ENCODE results near the gene FAM3B. TPM values are rescaled to one million over a fixed set of nuclear protein-coding genes. Genes with fewer than 3 reads are reported as not detected.

The FAM3B gene
- total RNA-seq, 1 experiment from 2014 or later = 59.5 TPM

DNA sequence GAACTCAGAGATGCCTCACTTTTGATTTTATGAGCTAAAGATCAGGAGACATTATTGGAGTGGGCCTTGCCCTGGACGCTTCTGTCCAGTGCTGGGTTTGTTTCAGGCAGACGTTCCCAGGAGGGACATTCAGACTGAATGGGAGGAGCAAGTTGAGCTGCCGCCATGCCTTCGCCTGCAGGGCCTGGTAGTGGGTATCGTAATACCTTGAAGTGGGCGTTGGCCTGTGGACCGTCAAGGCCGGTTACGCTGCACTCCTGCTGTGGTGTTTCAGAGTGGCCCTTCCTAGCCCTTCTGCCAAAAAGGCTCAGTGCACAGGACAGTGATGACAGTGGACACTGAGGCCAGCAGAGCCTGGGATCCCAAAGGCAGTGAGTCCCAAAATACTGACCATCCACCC lies 1.6 kb downstream of the FAM3B start:
- H3K36me3 ChIP-seq (ENCODE audit: control insufficient read depth, insufficient read depth, low read length) = no peaks in the 10 kb centered on the region
- no peaks in the 10 kb centered on the region for H3K9me3 ChIP-seq
- TF ChIP-seq, protein P1, sequence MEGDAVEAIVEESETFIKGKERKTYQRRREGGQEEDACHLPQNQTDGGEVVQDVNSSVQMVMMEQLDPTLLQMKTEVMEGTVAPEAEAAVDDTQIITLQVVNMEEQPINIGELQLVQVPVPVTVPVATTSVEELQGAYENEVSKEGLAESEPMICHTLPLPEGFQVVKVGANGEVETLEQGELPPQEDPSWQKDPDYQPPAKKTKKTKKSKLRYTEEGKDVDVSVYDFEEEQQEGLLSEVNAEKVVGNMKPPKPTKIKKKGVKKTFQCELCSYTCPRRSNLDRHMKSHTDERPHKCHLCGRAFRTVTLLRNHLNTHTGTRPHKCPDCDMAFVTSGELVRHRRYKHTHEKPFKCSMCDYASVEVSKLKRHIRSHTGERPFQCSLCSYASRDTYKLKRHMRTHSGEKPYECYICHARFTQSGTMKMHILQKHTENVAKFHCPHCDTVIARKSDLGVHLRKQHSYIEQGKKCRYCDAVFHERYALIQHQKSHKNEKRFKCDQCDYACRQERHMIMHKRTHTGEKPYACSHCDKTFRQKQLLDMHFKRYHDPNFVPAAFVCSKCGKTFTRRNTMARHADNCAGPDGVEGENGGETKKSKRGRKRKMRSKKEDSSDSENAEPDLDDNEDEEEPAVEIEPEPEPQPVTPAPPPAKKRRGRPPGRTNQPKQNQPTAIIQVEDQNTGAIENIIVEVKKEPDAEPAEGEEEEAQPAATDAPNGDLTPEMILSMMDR (IDR thresholded peaks at IDR 0.05; ENCODE audit: insufficient read depth in 1 of 2, low read depth in 1 of 2, low read length in 1 of 2, severe bottlenecking in 1 of 2, unreplicated experiment in 1 of 2) = no peak
- H3K36me3 Mint-ChIP-seq (ENCODE audit: insufficient read depth, unreplicated experiment) = peaks cover 7% of the 10 kb centered on the region
- H3K4me1 Mint-ChIP-seq (ENCODE audit: low read depth, unreplicated experiment) = peaks cover 28% of the 10 kb centered on the region
- ChIA-PET POLR2A (no interaction called here), CTCF (interaction anchor here (0.6 kb wide), 1 partner anchor 58 kb away, joined by 4 read pairs; no protein-coding TSS in a partner anchor)
- DNase-seq = no peak
- H3K9me3 Mint-ChIP-seq (ENCODE audit: unreplicated experiment) = no peaks in the 10 kb centered on the region
- peaks cover 45% of the 10 kb centered on the region for H3K4me1 ChIP-seq
- no peaks in the 10 kb centered on the region for H3K27me3 Mint-ChIP-seq (ENCODE audit: insufficient read depth, unreplicated experiment)
- no TSS peak for BruUV-seq (replicated peaks)
- no peak overlapping the region for H3K4me3 ChIP-seq (ENCODE audit: low read depth, low read length)
- no peak overlapping the region for H3K4me3 Mint-ChIP-seq (ENCODE audit: unreplicated experiment)
- H3K27me3 ChIP-seq (replicated peaks; ENCODE audit: control insufficient read depth, insufficient read depth, low read length) = no peaks in the 10 kb centered on the region
- intact Hi-C loops (cut with micrococcal nuclease; ENCODE audit: unreplicated experiment) = no loop called here
- H3K27ac Mint-ChIP-seq (ENCODE audit: unreplicated experiment) = no peak overlapping the region

DNA sequence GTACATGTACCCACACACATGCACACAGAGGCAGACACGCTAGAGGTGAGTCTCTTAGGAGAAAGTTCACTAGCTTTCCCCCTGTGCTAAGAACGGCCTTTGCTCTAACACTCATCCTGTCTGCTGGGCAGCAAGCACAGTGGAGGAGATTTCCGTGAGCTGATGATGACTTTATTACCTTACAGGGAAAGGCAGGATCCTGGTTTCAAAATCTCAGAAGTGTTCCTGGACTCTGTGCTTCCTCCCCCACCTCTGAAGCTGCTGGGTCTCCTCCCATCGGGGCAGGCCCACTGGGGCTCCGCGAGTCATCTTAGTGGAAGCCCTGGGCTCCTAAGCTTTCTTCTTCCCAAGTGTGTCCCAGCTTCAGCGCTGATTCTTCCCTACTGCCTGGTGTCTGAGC lies 2.7 kb downstream of the FAM3B start:
- Histone ChIP-seq H3K36me3 (ENCODE audit: control insufficient read depth, insufficient read depth, low read length) (no peaks in the 10 kb centered on the region), H3K4me1 (peaks cover 56% of the 10 kb centered on the region), H3K27me3 (replicated peaks; ENCODE audit: control insufficient read depth, insufficient read depth, low read length) (no peaks in the 10 kb centered on the region), H3K4me3 (ENCODE audit: low read depth, low read length) (no peak overlapping the region), H3K9me3 (no peaks in the 10 kb centered on the region)
- Mint-ChIP-seq H3K27me3 (ENCODE audit: insufficient read depth, unreplicated experiment) (no peaks in the 10 kb centered on the region), H3K36me3 (ENCODE audit: insufficient read depth, unreplicated experiment) (peaks cover 7% of the 10 kb centered on the region), H3K4me3 (ENCODE audit: unreplicated experiment) (no peak overlapping the region), H3K9me3 (ENCODE audit: unreplicated experiment) (no peaks in the 10 kb centered on the region), H3K4me1 (ENCODE audit: low read depth, unreplicated experiment) (peaks cover 34% of the 10 kb centered on the region), H3K27ac (ENCODE audit: unreplicated experiment) (peak overlapping the region; percentile 71)
- intact Hi-C loops (cut with micrococcal nuclease; ENCODE audit: unreplicated experiment) = no loop called here
- DNase-seq = peak; percentile 24 to 68
- TF ChIP-seq, protein P1 (IDR thresholded peaks at IDR 0.05; ENCODE audit: insufficient read depth in 1 of 2, low read depth in 1 of 2, low read length in 1 of 2, severe bottlenecking in 1 of 2, unreplicated experiment in 1 of 2) = no peak
- POLR2A ChIA-PET = interaction anchor here (0.7 kb wide), 1 partner anchor 142 kb away, joined by 4 read pairs; no protein-coding TSS in a partner anchor
- no TSS peak for BruUV-seq (replicated peaks)
- CTCF ChIA-PET = interaction anchor here (2.0 kb wide), 1 partner anchor 36 kb away, joined by 9 read pairs; no protein-coding TSS in a partner anchor

DNA sequence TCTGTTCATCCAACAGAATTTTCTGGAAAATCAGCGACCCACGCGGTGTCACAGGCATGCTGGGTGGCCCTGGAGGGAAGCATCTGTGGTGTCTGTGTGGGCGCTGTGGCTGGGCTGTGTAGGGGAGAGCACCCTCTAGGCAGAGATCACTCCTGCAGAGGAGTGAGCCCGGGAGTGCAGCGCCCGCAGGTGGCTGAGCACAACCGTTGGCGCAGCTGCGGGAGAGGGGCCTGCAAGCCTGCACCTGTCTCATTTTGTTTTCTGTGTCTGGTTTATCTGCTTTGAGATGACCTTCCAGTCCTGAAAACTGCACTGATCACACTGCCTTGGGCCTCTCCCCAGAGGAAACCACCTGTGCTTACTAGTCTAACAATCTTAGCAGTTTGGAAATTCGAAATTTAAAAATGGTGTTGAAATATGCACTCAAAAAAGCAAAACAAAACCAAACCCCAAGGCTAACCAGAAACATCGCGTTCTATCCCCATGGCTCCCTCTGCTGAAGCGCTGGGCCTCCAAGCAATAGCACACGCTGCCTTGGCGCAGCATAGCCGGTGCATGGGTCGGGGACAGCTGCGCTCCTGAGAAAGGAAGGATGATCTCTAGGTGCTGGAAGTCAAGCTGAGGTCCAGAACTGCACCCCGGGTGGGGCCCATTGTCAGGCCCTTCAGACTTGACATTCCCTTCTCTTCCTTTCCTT lies 4.8 kb downstream of the FAM3B start:
- Histone ChIP-seq H3K9me3 (no peaks in the 10 kb centered on the region), H3K36me3 (ENCODE audit: control insufficient read depth, insufficient read depth, low read length) (no peaks in the 10 kb centered on the region), H3K4me1 (peaks cover 52% of the 10 kb centered on the region), H3K27me3 (replicated peaks; ENCODE audit: control insufficient read depth, insufficient read depth, low read length) (no peaks in the 10 kb centered on the region), H3K4me3 (ENCODE audit: low read depth, low read length) (no peak overlapping the region)
- Mint-ChIP-seq H3K27ac (ENCODE audit: unreplicated experiment) (peak overlapping the region; percentile 92), H3K9me3 (ENCODE audit: unreplicated experiment) (no peaks in the 10 kb centered on the region), H3K4me1 (ENCODE audit: low read depth, unreplicated experiment) (peaks cover 34% of the 10 kb centered on the region), H3K36me3 (ENCODE audit: insufficient read depth, unreplicated experiment) (peaks cover 14% of the 10 kb centered on the region), H3K27me3 (ENCODE audit: insufficient read depth, unreplicated experiment) (no peaks in the 10 kb centered on the region), H3K4me3 (ENCODE audit: unreplicated experiment) (peak overlapping the region; percentile 79)
- CTCF ChIA-PET = interaction anchor here (2.0 kb wide), 1 partner anchor 38 kb away, joined by 9 read pairs; no protein-coding TSS in a partner anchor
- TF ChIP-seq, protein P1 (IDR thresholded peaks at IDR 0.05; ENCODE audit: insufficient read depth in 1 of 2, low read depth in 1 of 2, low read length in 1 of 2, severe bottlenecking in 1 of 2, unreplicated experiment in 1 of 2) = no peak
- intact Hi-C loops (cut with micrococcal nuclease; ENCODE audit: unreplicated experiment) = no loop called here
- POLR2A ChIA-PET = no interaction called here
- no peak for DNase-seq
- BruUV-seq (replicated peaks) = no TSS peak

All from Caco-2 (cell line).